Measurements from ENCODE around the gene KLHL9.

GRCh38 chr9:21340735-21341134 is 5.5 kb upstream of the KLHL9 start:
- TF ChIP-seq POLR2A (IDR thresholded peaks at IDR 0.05) = no peak
- no peak for TF ChIP-seq CTCF (IDR thresholded peaks at IDR 0.05)
